MM.1S (cell line): ENCODE results near the gene CHMP5.

Source experiments
- DNase-seq: peaks from one replicate; pipeline ENCODE4 v3.0.0-alpha.2; 2015
- H2AFZ ChIP-seq: fragments of 300-600 bp; sonication (generic); 2 replicates; pipeline ENCODE4 v1.6.0; 2016; ENCODE audit warnings: antibody characterized with exemption, low read length
- H3F3A ChIP-seq: fragments of 300-600 bp; sonication (generic); 2 replicates; pipeline ENCODE4 v1.6.1; 2016; ENCODE audit warnings: mild to moderate bottlenecking, antibody characterized with exemption, low read length, moderate library complexity, mixed read lengths; ENCODE audit not compliant: insufficient read depth
- H3K27ac ChIP-seq: fragments of 300-600 bp; sonication (generic); 2 replicates; pipeline ENCODE4 v1.5.1; 2016; ENCODE audit warnings: mild to moderate bottlenecking, low read length
- H3K27me3 ChIP-seq: fragments of 300-600 bp; sonication (generic); replicated peaks from 2 replicates; pipeline ENCODE4 v1.6.0; 2016; ENCODE audit warnings: low read length; ENCODE audit not compliant: insufficient read depth
- H3K36me3 ChIP-seq: fragments of 300-600 bp; sonication (generic); replicated peaks from 2 replicates; pipeline ENCODE4 v1.6.1; 2016; ENCODE audit warnings: mild to moderate bottlenecking, low read length, mixed read lengths; ENCODE audit not compliant: insufficient read depth
- H3K4me1 ChIP-seq: fragments of 300-600 bp; sonication (generic); 2 replicates; pipeline ENCODE4 v1.6.1; 2016; ENCODE audit warnings: low read length, mixed read lengths
- H3K4me2 ChIP-seq: fragments of 300-600 bp; sonication (generic); 2 replicates; pipeline ENCODE4 v1.6.0; 2016; ENCODE audit warnings: low read depth, low read length
- H3K4me3 ChIP-seq: fragments of 300-600 bp; sonication (generic); 2 replicates; pipeline ENCODE4 v1.5.1; 2016; ENCODE audit warnings: low read length, mixed read lengths
- H3K79me2 ChIP-seq: fragments of 300-600 bp; sonication (generic); 2 replicates; pipeline ENCODE4 v1.6.1; 2016; ENCODE audit warnings: mixed run types, low read length, mixed read lengths
- H3K9ac ChIP-seq: fragments of 300-600 bp; sonication (generic); 2 replicates; pipeline ENCODE4 v1.6.1; 2016; ENCODE audit warnings: low read length, mixed read lengths
- H3K9me2 ChIP-seq: fragments of 300-600 bp; sonication (generic); replicated peaks from 2 replicates; pipeline ENCODE4 v1.6.1; 2016; ENCODE audit warnings: mild to moderate bottlenecking, low read length, mixed read lengths; ENCODE audit not compliant: insufficient read depth
- H3K9me3 ChIP-seq: fragments of 300-600 bp; sonication (generic); replicated peaks from 2 replicates; pipeline ENCODE4 v1.6.1; 2016; ENCODE audit warnings: mild to moderate bottlenecking, low read length, mixed read lengths; ENCODE audit not compliant: insufficient read depth
- H4K20me1 ChIP-seq: fragments of 300-600 bp; sonication (generic); 2 replicates; pipeline ENCODE4 v1.6.1; 2016; ENCODE audit warnings: mild to moderate bottlenecking, low read length, moderate library complexity, mixed read lengths; ENCODE audit not compliant: insufficient read depth
- CTCF ChIP-seq: fragments of 300-600 bp; sonication (generic); IDR thresholded peaks from 2 replicates; pipeline ENCODE4 v1.5.1; 2016; ENCODE audit warnings: antibody characterized with exemption, low read length, mixed read lengths
- EZH2 ChIP-seq: fragments of 300-600 bp; sonication (generic); optimal IDR thresholded peaks from 2 replicates; pipeline ENCODE3; 2017; ENCODE audit warnings: low read depth, mild to moderate bottlenecking, antibody characterized with exemption, low read length, mixed read lengths
- EZH2phosphoT487 ChIP-seq: fragments of 300-600 bp; sonication (generic); IDR thresholded peaks from 2 replicates; pipeline ENCODE4 v1.6.1; 2018; ENCODE audit warnings: antibody characterized with exemption, low read length

CHMP5 gene

DNA sequence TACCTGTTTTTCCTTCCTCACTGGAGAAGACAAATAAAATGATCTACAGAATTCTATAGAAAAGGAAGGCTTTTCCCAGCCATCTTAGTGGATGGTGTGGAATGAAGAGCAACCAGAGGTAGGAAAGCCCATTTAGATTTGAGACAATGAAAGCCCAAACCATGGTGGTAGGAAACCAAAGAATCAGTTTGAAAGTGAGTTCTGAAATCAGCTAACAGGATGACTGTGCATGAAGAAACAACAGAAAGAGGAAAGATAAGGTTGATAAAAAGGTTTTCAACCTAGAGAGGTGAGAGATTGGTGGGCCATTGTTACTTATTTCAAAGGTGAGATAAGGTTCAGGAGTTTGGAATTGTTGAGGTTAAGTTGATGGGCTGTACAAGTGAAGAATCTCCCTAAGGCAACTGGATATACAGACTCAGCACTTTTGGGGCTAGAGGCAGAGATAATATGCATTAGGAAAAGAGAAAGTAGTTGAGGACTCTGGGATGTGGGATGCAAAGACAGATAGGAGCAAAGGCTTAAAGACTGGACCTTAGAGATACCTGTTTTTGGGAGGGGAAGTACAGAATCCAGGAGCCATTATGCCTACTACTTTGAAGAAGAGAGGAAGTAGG is 2.4 kb downstream of the CHMP5 start:
- no peak overlapping the region for H3K4me3 ChIP-seq
- H3K27me3 ChIP-seq, result no peaks in the 10 kb centered on the region
- H3K9ac ChIP-seq, result no peak overlapping the region
- no peak for TF ChIP-seq EZH2phosphoT487
- TF ChIP-seq EZH2, result no peak
- no peak for TF ChIP-seq CTCF
- no peaks in the 10 kb centered on the region for H4K20me1 ChIP-seq
- no peak overlapping the region for H3K4me2 ChIP-seq
- DNase-seq, result no peak
- H3K27ac ChIP-seq, result no peak overlapping the region
- H3K9me3 ChIP-seq, result no peaks in the 10 kb centered on the region
- H3F3A ChIP-seq, result no peaks in the 10 kb centered on the region
- H2AFZ ChIP-seq, result no peak overlapping the region
- peaks cover 4% of the 10 kb centered on the region; the same call in 1 of the 2 replicates for H3K36me3 ChIP-seq
- peaks cover 6% of the 10 kb centered on the region; the same call in 1 of the 2 replicates for H3K4me1 ChIP-seq
- H3K9me2 ChIP-seq, result no peaks in the 10 kb centered on the region
- peaks cover 37% of the 10 kb centered on the region for H3K79me2 ChIP-seq

DNA sequence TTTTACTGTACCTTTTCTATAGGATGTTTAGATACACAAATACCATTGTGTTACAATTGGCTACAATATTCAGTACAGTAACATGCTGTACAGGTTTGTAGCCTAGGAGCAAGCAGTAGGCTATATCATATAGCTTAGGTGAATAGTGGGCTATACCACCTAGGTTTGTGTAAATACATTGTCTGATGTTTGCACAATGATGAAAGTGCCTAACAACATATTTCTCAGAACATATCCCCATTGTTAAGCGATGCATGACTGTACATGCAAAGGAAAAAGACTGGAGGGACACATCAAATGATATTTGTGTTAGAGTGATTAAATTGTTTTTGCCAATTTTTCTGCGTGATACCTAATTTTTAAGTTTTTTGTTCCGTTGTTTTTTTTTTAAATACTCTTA is 5.3 kb downstream of the CHMP5 start:
- Histone ChIP-seq H3K79me2 (peaks cover 15% of the 10 kb centered on the region), H2AFZ (no peak overlapping the region), H3K9me3 (no peaks in the 10 kb centered on the region), H3K4me2 (no peak overlapping the region), H3K27me3 (no peaks in the 10 kb centered on the region), H3K4me1 (peaks cover 6% of the 10 kb centered on the region; the same call in 1 of the 2 replicates), H3K36me3 (0 out of 2 replicates have a peak, but pooled peaks cover 4% of the 10 kb centered on the region), H3K9me2 (no peaks in the 10 kb centered on the region), H3K4me3 (no peak overlapping the region), H3K27ac (no peak overlapping the region), H3F3A (no peaks in the 10 kb centered on the region), H4K20me1 (no peaks in the 10 kb centered on the region), H3K9ac (no peak overlapping the region)
- TF ChIP-seq EZH2 (no peak), EZH2phosphoT487 (no peak), CTCF (no peak)
- DNase-seq, result no peak

DNA sequence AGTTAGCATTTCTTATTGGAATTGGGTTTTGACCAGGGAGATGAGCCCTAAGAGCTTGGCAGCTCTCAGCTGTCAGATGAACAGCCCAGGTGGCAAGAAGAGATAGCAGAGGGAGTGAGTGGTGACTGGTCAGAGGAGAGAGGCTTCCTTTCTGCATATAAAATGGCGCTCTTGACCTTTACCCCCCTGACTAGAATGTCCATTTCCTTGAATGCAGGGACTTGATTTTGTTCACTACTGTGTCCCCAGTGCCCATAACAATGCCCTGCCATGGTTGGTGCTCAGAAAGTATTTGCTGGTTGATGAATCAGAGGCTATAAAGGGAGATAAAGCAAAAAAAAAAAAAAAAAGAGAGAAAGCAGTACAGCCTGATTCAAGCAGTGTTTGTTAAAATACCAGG is 7.2 kb downstream of the CHMP5 start:
- Histone ChIP-seq H3K4me1 (no peaks in the 10 kb centered on the region), H3K9ac (no peak overlapping the region), H3K79me2 (no peaks in the 10 kb centered on the region), H3K4me3 (no peak overlapping the region), H3K36me3 (0 out of 2 replicates have a peak, but pooled peaks cover 4% of the 10 kb centered on the region), H4K20me1 (no peaks in the 10 kb centered on the region), H3K9me3 (no peaks in the 10 kb centered on the region), H3K9me2 (no peaks in the 10 kb centered on the region), H2AFZ (no peak overlapping the region), H3K27ac (no peak overlapping the region), H3F3A (no peaks in the 10 kb centered on the region), H3K27me3 (no peaks in the 10 kb centered on the region), H3K4me2 (no peak overlapping the region)
- TF ChIP-seq EZH2phosphoT487 (no peak), EZH2 (no peak), CTCF (no peak)
- DNase-seq, result no peak
